HG03097 (cell line): ENCODE measurements around the gene ATXN7.

ENCODE experiments used
- ATAC-seq: cut with Tn5 transposase; IDR thresholded peaks from one replicate; pipeline ENCODE4 v1.9.1; 2021; ENCODE audit not compliant: unreplicated experiment, low FRiP score

The ATXN7 gene

GRCh38 chr3:63979093-63979885, 115.6 kb downstream of the ATXN7 start:
- no peak for ATAC-seq

GRCh38 chr3:63980019-63980418, 116.4 kb downstream of the ATXN7 start:
- no peak for ATAC-seq

- ATAC-seq = no peak
Observed at GRCh38 chr3:63980830-63981498, 117.3 kb downstream of the ATXN7 start.

- no peak for ATAC-seq
Observed at GRCh38 chr3:63981980-63982379, 118.3 kb downstream of the ATXN7 start.

- no peak for ATAC-seq
Observed at GRCh38 chr3:63984391-63984790, 120.7 kb downstream of the ATXN7 start.

GRCh38 chr3:63986146-63986545, 122.5 kb downstream of the ATXN7 start:
- ATAC-seq = no peak

GRCh38 chr3:63986831-63987230, 123.2 kb downstream of the ATXN7 start:
- no peak for ATAC-seq

- no peak for ATAC-seq
Observed at GRCh38 chr3:63988943-63989342, 125.3 kb downstream of the ATXN7 start.

GRCh38 chr3:63990204-63990603, 126.5 kb downstream of the ATXN7 start:
- ATAC-seq = no peak

GRCh38 chr3:63990733-63991132, 127.1 kb downstream of the ATXN7 start:
- ATAC-seq = no peak

- ATAC-seq = no peak
Observed at GRCh38 chr3:63991666-63992065, 128.0 kb downstream of the ATXN7 start.

- no peak for ATAC-seq
Observed at GRCh38 chr3:63992516-63993209, 129.0 kb downstream of the ATXN7 start.

GRCh38 chr3:63993653-63994079, 130.0 kb downstream of the ATXN7 start:
- peak; percentile 69 for ATAC-seq

- no peak for ATAC-seq
Observed at GRCh38 chr3:63995086-63995485, 131.4 kb downstream of the ATXN7 start.

GRCh38 chr3:63998852-63999754, 135.4 kb downstream of the ATXN7 start:
- ATAC-seq = no peak

GRCh38 chr3:64000453-64001055, 136.9 kb downstream of the ATXN7 start:
- no peak for ATAC-seq

GRCh38 chr3:64002233-64002632, 138.6 kb downstream of the ATXN7 start:
- ATAC-seq = no peak

GRCh38 chr3:64003589-64003988, 139.9 kb downstream of the ATXN7 start:
- no peak for ATAC-seq

GRCh38 chr3:64008017-64008416, 144.3 kb downstream of the ATXN7 start:
- ATAC-seq = no peak
